Activated T-helper 2 cell treated with anti-CD3 and anti-CD28 coated beads, Interferon-gamma antibody, Interleukin-2, Interleukin-4, amounts not matched to agents 10 μg/mL and 5 μg/mL and 100 μg/mL, durations not matched to agents 14 hours and 24 hours and 36 hours (primary cell): ENCODE data around the gene MSMO1. TPM values are rescaled to one million over a fixed set of nuclear protein-coding genes. Genes with fewer than 3 reads are reported as not detected.

Experiments used
- DNase-seq: peaks from one replicate; pipeline ENCODE4 v3.0.0; 2021; ENCODE audit warnings: low spot score
- H3K27ac Mint-ChIP-seq: one replicate; pipeline ENCODE4 v1.8.0; 2021; ENCODE audit warnings: mixed read lengths
- H3K27me3 Mint-ChIP-seq: one replicate; pipeline ENCODE4 v1.8.0; 2021; ENCODE audit warnings: low read depth, mixed read lengths
- H3K36me3 Mint-ChIP-seq: one replicate; pipeline ENCODE4 v1.8.0; 2021; ENCODE audit warnings: low read depth, mixed read lengths
- H3K4me1 Mint-ChIP-seq: one replicate; pipeline ENCODE4 v1.8.0; 2021; ENCODE audit warnings: low read depth, mixed read lengths
- H3K4me3 Mint-ChIP-seq: one replicate; pipeline ENCODE4 v1.8.0; 2021; ENCODE audit warnings: low read depth, mild to moderate bottlenecking, moderate library complexity, mixed read lengths
- H3K9me3 Mint-ChIP-seq: one replicate; pipeline ENCODE4 v1.8.0; 2021; ENCODE audit warnings: mixed read lengths
- intact Hi-C: fragments of 100-400 bp; cut with micrococcal nuclease; formaldehyde crosslinking; loops from one replicate; pipeline ENCODE4 v1.15.1; 2023
- total RNA-seq: library from RNA; stranded (reverse); gene quantifications from 2 replicates; pipeline ENCODE4 v1.2.3, GENCODE V29; 2022

Gene MSMO1
- total RNA-seq, 1 donor from 2014 or later, result 110 TPM

DNA sequence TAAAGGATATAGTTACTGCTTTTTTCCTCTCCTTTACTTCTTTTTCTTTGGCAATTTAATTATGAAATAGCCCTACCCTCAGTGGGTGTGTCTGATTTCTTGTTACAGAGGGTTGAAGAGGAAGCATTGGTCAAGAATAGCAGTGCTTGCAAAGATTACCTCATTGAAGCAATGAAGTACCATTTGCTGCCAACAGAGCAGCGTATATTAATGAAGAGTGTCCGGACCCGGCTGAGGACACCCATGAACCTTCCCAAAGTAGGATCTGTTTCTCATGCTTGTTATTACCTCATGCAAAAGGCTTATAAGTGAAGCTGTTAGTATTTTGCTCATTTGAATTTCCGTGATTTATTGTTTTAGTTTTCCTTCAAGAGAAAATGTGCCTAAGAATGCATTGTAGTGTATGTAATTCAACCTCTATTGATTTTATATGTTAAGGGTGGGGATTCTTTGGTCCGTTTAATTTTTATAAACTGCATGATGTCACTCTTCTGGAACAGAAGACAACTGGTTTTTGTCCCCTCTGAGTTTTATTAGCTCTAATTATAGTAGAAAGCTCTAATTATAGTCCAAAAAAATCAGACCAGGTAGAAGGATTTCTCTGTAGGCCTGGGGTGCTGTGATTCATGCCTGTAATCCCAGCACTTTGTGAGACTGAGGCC is 27.9 kb upstream of the MSMO1 start:
- Mint-ChIP-seq H3K4me1 (peaks cover 36% of the 10 kb centered on the region), H3K36me3 (peaks cover 51% of the 10 kb centered on the region), H3K9me3 (no peaks in the 10 kb centered on the region), H3K27ac (no peak overlapping the region), H3K27me3 (no peaks in the 10 kb centered on the region), H3K4me3 (no peak overlapping the region)
- intact Hi-C loops, result no loop called here
- DNase-seq, result no peak

DNA sequence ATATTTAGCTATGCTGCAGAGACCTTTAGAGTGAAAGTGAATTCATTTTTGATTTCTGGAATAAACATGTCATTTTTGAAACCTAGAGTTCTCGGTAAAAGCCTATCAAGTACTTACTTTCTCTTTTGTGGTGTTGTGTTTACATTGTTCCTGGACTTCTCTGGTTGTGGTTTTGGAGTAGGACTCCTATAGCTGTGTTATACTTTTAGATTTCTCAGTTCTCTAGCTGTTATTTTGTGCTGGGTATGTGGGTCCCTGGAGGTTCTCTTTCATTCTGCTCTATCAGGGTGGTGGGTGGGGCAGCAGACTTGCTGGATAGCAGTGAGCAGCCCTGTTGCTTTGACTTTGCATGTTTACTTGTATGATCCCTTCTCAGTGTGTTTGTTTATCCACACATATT is 25.6 kb upstream of the MSMO1 start:
- H3K27ac Mint-ChIP-seq, result peak overlapping the region; percentile 79
- peaks cover 25% of the 10 kb centered on the region for H3K4me1 Mint-ChIP-seq
- peak overlapping the region; percentile 78 for H3K4me3 Mint-ChIP-seq
- no peaks in the 10 kb centered on the region for H3K27me3 Mint-ChIP-seq
- no peak for DNase-seq
- H3K36me3 Mint-ChIP-seq, result peaks cover 38% of the 10 kb centered on the region
- no peaks in the 10 kb centered on the region for H3K9me3 Mint-ChIP-seq
- intact Hi-C loops, result loop anchor here (1.0 kb wide), 1 partner anchor 25 kb away; the partner anchor contains the start of gene MSMO1

DNA sequence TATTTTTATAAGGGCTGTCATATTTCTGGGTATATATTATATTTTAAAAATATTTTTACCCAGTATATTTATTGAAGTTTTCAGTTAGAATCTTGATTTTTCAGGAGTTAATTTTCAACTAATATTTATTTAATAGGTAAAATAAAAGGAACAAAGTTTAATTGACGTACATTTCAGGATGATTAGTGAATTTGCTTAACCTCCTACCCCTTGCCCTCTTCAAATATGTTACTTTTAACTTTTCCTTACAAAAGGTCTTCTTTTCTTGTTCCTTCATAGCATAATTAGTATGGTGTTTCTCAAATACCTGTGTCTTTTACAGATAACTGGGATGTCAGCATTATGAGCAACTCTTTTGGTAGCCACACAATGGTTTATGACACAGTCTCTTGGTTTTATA is 24.8 kb upstream of the MSMO1 start:
- H3K27me3 Mint-ChIP-seq, result no peaks in the 10 kb centered on the region
- H3K9me3 Mint-ChIP-seq, result no peaks in the 10 kb centered on the region
- no peak overlapping the region for H3K4me3 Mint-ChIP-seq
- DNase-seq, result no peak
- peaks cover 25% of the 10 kb centered on the region for H3K4me1 Mint-ChIP-seq
- intact Hi-C loops, result no loop called here
- peaks cover 38% of the 10 kb centered on the region for H3K36me3 Mint-ChIP-seq
- H3K27ac Mint-ChIP-seq, result no peak overlapping the region

DNA sequence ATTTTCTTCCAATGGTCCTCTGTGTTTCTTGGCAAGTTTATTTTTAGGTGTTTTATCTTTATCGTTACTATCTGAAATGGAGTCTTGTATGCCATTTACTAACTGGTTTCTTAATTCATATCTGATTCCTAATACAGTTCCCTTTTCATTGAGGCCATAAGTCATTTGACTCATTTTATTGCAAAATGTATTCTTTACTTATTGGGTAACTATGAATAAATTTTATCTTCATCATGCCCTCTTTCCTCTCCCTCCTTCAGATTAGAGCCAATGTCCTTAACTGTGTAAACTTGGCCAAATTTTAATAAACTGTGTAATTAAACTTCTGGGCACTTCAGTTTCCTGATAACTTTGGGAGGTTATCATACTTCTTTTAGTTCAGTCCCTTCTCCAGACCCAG is 19.3 kb upstream of the MSMO1 start:
- Mint-ChIP-seq H3K36me3 (peaks cover 48% of the 10 kb centered on the region), H3K27me3 (no peaks in the 10 kb centered on the region), H3K4me1 (peaks cover 9% of the 10 kb centered on the region), H3K9me3 (no peaks in the 10 kb centered on the region), H3K27ac (no peak overlapping the region), H3K4me3 (no peak overlapping the region)
- intact Hi-C loops, result no loop called here
- no peak for DNase-seq

DNA sequence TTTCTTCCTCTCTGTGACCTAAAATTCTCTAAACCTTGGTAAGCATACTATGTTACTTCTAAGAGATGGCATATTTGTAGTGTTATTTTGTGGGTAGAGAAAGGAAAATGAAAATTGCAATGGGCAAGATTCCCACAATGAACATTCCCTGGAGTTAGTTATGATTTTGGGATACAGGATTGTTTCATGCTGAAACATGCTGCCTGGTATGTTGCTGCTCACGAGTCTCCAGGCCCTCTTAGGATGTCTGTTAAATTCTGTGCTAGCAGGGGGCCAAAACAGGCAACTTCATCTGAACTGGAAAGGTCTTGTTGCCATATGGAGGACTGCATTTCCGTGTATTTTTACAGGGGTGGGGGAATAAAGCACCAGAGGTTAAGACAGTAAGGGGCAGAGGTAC is 18.9 kb upstream of the MSMO1 start:
- Mint-ChIP-seq H3K9me3 (no peaks in the 10 kb centered on the region), H3K27me3 (no peaks in the 10 kb centered on the region), H3K27ac (no peak overlapping the region), H3K36me3 (peaks cover 49% of the 10 kb centered on the region), H3K4me3 (no peak overlapping the region), H3K4me1 (peaks cover 9% of the 10 kb centered on the region)
- intact Hi-C loops, result no loop called here
- no peak for DNase-seq

DNA sequence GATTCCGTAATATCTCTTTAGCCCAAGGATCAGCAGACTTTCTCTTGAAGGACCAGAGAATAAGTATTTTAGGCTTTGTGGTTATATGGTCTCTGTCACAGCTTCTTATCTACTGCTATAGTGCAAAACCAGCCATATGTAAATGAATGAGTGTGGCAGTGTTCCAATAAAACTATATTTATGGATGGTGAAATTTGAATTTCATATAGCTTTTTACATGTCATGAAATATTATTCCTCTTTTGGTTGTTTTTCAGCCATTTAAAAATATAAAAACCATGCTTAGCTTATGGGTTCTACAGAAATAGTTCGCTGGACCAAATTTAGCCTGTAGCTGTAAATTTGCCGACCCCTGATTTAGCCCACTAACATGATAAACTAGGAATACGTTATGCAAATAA is 18.0 kb upstream of the MSMO1 start:
- intact Hi-C loops, result no loop called here
- Mint-ChIP-seq H3K27ac (no peak overlapping the region), H3K4me1 (peaks cover 9% of the 10 kb centered on the region), H3K36me3 (peaks cover 52% of the 10 kb centered on the region), H3K27me3 (no peaks in the 10 kb centered on the region), H3K4me3 (no peak overlapping the region), H3K9me3 (no peaks in the 10 kb centered on the region)
- DNase-seq, result no peak

DNA sequence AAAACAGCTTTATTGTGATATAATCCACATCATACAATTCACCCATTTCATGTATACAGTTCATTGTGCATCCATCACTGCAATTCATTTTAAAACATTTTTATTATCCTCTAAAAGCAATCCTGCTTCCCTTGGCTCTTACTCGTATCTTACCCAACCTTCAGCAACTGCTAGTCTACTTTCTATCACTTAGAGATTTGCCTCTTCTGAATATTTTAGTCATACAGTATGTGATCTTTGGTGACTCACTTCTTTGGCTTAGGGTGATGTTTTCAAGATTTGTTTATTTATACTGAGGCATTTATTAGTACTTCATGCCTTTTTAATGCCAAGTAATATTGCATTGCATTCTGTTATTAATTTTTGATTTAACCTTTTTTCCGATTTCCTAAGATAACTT is 15.0 kb upstream of the MSMO1 start:
- no peaks in the 10 kb centered on the region for H3K9me3 Mint-ChIP-seq
- H3K4me3 Mint-ChIP-seq, result no peak overlapping the region
- no peak for DNase-seq
- H3K4me1 Mint-ChIP-seq, result peaks cover 9% of the 10 kb centered on the region
- intact Hi-C loops, result no loop called here
- peaks cover 62% of the 10 kb centered on the region for H3K36me3 Mint-ChIP-seq
- H3K27me3 Mint-ChIP-seq, result no peaks in the 10 kb centered on the region
- H3K27ac Mint-ChIP-seq, result no peak overlapping the region

DNA sequence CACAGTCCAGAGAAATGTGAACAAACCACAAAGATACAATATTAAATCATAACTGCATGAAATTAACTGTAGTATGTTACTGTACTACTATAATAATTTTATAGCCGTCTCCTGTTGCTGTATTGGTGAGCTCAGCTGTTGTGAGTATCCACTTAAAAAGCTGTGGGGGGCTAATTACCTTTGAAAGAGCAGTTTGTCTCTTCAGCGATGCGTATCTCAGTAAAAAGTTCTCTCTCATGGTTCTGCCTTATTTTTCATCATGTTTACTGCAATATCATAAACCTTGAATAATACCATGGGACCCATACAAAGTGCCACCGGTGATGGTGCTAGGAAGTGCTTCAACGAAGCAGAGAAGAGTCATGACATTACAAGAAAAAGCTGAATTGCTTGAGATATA is 8.4 kb upstream of the MSMO1 start:
- no peaks in the 10 kb centered on the region for H3K9me3 Mint-ChIP-seq
- H3K27ac Mint-ChIP-seq, result no peak overlapping the region
- no peak overlapping the region for H3K4me3 Mint-ChIP-seq
- H3K27me3 Mint-ChIP-seq, result no peaks in the 10 kb centered on the region
- DNase-seq, result no peak
- H3K4me1 Mint-ChIP-seq, result peaks cover 2% of the 10 kb centered on the region
- peaks cover 53% of the 10 kb centered on the region for H3K36me3 Mint-ChIP-seq
- intact Hi-C loops, result no loop called here

DNA sequence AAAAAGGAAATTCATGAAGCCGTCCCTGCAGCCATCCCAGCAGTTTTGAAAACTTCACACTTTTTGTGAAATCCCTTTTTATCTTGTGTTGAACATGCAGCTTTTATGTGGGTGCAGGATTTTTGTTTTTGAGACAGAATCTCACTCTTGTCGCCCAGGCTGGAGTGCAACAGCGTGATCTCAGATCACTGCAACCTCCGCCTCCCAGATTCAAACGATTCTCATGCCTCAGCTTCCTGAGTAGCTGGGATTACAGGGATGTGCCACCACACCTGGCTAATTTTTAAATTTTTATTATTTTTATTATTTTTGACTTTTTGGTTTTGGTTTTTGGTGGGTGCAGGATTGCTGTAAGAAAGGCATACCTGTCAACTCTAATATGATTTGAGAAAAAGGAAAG is 8.0 kb upstream of the MSMO1 start:
- peaks cover 53% of the 10 kb centered on the region for H3K36me3 Mint-ChIP-seq
- peaks cover 2% of the 10 kb centered on the region for H3K4me1 Mint-ChIP-seq
- no peak overlapping the region for H3K4me3 Mint-ChIP-seq
- H3K27me3 Mint-ChIP-seq, result no peaks in the 10 kb centered on the region
- DNase-seq, result no peak
- no peak overlapping the region for H3K27ac Mint-ChIP-seq
- H3K9me3 Mint-ChIP-seq, result no peaks in the 10 kb centered on the region
- intact Hi-C loops, result no loop called here

DNA sequence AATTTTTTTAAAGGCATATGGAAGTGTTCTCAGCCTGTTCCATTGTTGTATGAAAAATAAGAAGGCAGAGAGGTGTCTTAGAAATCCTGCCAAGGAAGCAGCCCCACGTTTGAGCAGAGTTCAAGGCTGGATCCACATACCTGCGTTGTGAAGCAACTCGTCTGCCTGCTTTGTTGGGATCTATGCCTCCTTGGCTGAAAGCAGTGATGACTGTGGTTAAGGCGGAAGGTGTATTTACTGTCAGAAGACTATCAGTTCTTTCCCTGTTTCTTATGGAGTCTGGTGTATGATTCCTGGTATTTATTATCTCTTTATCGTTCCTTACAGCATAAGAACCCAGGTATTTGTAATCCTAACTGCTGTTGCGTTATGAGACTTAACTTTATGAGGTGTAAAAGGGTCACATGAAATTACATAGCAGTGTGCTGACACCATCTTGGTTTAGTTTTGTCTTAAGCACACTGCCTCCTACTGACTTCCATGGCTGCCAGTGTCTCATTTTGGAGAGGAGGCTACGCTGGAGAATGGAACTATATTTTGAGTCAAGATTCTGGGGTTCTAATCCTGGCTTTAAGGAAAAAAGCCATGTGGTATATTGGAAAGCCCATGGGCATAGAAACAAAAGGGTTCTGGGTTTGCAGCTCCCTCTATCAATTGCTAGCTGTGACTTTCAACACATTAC is 3.1 kb upstream of the MSMO1 start:
- no peak for DNase-seq
- Mint-ChIP-seq H3K27me3 (no peaks in the 10 kb centered on the region), H3K4me1 (peaks cover 18% of the 10 kb centered on the region), H3K9me3 (no peaks in the 10 kb centered on the region), H3K4me3 (no peak overlapping the region), H3K27ac (no peak overlapping the region), H3K36me3 (peaks cover 36% of the 10 kb centered on the region)
- intact Hi-C loops, result no loop called here

DNA sequence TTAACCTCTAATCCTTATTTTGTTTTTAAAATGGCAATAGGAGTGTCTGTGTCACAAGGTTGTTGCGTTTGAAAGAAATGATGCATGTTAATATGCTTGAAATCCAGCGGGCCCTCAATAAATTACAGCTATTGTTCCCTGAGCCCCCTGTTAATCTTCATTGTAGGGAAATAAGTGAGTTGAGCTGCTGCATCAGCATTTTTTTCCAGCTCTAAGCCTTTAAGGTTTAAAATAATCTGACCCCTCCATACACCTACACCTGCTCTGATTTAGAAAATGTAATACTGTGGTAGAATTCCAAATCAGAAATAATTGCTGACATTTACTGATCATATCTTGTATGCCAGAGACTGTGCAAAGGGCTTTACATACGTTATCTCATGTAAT is 2.6 kb upstream of the MSMO1 start:
- no peak for DNase-seq
- no peak overlapping the region for H3K4me3 Mint-ChIP-seq
- no peaks in the 10 kb centered on the region for H3K9me3 Mint-ChIP-seq
- H3K27ac Mint-ChIP-seq, result no peak overlapping the region
- no peaks in the 10 kb centered on the region for H3K27me3 Mint-ChIP-seq
- peaks cover 21% of the 10 kb centered on the region for H3K4me1 Mint-ChIP-seq
- intact Hi-C loops, result loop anchor here (5.0 kb wide), 3 partner anchors 38 to 193 kb away; no protein-coding TSS in a partner anchor
- peaks cover 33% of the 10 kb centered on the region for H3K36me3 Mint-ChIP-seq

DNA sequence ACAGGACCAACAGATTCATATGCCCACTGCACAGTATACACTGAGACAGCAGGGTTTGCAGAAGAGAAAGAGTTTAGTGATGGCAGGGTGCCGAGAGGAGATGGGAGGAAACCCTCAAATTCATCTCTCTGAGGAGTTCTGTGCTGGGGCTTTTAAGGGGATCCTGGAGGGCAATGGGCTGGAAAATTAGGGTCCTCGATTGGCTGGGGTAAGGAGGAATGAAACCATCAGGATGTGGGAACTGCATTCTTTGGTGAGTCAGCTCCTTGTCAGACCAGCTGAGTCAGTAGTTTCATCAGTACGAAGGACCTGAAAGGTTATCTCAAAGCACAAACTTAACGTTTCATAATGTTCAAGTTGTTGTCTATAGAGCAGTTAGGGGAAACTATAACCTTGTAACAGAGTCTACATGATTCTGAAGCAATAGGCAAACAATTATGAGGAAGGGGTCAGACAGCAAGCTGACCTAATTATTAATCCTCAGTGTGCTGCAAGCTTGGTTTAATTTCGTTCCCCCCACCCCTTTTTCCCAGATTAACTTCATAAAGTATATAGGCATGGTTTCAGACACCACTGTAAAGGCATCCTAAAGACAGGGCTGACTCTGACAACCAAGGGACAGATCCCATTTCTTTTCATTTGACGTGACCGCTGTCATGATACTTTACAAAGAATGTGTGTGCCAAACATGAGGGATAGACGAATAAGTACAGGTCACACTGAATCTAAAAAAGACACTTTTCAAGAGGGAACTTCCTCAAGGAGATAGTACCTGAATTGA is 1.5 kb upstream of the MSMO1 start:
- Mint-ChIP-seq H3K36me3 (peaks cover 32% of the 10 kb centered on the region), H3K27ac (peak overlapping the region; percentile 61), H3K4me3 (peak overlapping the region; percentile 9), H3K4me1 (peaks cover 28% of the 10 kb centered on the region), H3K27me3 (no peaks in the 10 kb centered on the region), H3K9me3 (no peaks in the 10 kb centered on the region)
- intact Hi-C loops, result loop anchor here (2.0 to 5.0 kb wide), 4 partner anchors 39 to 194 kb away; no protein-coding TSS in a partner anchor
- no peak for DNase-seq

DNA sequence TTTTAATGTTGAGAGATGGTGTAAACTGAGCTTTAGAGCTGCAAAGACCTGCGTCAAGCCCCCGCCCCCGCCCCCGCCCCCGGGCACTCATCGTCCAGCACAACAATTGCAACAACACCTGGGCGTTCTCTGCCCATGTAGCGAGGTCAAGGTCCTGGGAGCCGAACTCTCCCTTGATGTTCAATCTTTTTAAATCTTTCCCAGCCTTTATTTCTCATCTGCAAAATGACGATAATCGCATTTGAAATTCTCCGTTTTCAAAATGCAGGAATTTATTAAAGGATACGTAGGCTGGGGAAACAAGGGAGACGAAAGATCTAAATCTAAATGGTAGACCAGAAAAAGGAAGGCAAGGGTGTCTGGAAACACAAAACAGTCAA is 648 bp upstream of the MSMO1 start:
- no peaks in the 10 kb centered on the region for H3K27me3 Mint-ChIP-seq
- no peak overlapping the region for H3K4me3 Mint-ChIP-seq
- H3K9me3 Mint-ChIP-seq, result no peaks in the 10 kb centered on the region
- H3K36me3 Mint-ChIP-seq, result peaks cover 36% of the 10 kb centered on the region
- DNase-seq, result no peak
- intact Hi-C loops, result loop anchor here (1.0 to 5.0 kb wide), 6 partner anchors 26 to 215 kb away; partner anchors contain the start of gene TMEM192
- no peak overlapping the region for H3K27ac Mint-ChIP-seq
- peaks cover 36% of the 10 kb centered on the region for H3K4me1 Mint-ChIP-seq
